ENCODE data around the gene CLCN2.
"Not testable (repeated sequence)": the region's sequence is repeated elsewhere in the genome, so short reads cannot be mapped to it uniquely, and the experiment has no call there.

The CLCN2 gene

DNA sequence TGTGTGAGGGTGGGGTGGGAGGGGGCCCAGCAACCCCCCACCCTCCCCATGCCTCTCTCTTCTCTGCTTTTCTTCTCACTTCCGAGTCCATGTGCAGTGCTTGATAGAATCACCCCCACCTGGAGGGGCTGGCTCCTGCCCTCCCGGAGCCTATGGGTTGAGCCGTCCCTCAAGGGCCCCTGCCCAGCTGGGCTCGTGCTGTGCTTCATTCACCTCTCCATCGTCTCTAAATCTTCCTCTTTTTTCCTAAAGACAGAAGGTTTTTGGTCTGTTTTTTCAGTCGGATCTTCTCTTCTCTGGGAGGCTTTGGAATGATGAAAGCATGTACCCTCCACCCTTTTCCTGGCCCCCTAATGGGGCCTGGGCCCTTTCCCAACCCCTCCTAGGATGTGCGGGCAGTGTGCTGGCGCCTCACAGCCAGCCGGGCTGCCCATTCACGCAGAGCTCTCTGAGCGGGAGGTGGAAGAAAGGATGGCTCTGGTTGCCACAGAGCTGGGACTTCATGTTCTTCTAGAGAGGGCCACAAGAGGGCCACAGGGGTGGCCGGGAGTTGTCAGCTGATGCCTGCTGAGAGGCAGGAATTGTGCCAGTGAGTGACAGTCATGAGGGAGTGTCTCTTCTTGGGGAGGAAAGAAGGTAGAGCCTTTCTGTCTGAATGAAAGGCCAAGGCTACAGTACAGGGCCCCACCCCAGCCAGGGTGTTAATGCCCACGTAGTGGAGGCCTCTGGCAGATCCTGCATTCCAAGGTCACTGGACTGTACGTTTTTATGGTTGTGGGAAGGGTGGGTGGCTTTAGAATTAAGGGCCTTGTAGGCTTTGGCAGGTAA lies 15.9 kb downstream of the CLCN2 start:
- DNase-seq (ENCODE audit: low spot score) (peak; percentile 75), FAIRE-seq (no peak)

- DNase-seq (ENCODE audit: low spot score) (no peak), FAIRE-seq (no peak)
These were observed 16.7 kb downstream of the CLCN2 start for GRCh38 chr3:184344579-184345316.

DNA sequence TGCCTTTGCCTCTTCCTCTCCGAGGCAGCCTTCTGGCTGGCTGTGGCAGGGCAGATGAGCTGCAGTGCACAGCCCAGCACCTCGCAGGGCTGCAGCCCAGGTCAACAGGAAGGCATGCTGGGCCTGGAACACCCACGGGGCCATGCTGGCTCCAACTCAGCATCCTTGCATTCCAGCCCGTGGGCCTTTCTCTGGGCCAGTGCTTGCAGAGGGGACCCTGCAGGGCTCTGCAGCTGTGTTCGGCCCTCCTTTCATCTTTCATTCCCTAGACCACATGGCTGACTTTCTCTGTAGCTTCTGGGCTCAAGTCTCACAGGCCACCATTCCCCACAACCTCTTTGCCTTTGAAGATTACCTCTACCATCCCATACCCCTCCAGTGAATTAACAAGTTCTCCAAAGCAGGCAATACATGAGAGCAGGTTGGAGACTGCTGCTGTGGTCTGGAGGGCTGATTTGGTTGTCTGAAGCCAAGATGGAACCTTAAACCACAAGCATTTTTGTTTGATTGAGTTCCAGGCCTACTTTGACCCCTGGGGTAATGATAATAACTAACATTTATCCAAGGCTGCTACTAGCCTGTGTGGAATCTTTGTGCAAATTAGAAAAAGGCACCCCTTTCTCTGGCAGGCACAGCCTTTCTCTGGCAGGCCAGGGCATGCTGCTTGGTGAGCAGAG lies 18.1 kb downstream of the CLCN2 start:
- FAIRE-seq (no peak), DNase-seq (ENCODE audit: low spot score) (no peak)

DNA sequence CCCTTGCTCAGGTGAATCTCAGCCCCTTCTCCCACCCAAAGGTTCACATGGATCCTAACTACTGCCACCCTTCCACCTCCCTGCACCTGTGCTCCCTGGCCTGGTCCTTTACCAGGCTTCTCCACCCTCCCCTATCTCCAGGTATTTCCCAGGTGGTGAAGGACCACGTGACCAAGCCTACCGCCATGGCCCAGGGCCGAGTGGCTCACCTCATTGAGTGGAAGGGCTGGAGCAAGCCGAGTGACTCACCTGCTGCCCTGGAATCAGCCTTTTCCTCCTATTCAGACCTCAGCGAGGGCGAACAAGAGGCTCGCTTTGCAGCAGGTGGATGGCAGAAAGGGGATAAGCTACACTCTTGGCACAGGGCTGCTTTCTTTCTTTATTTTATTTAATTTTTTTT lies 19.5 kb downstream of the CLCN2 start:
- DNase-seq (ENCODE audit: low spot score), result no peak
- no peak for FAIRE-seq

- FAIRE-seq; DNase-seq (ENCODE audit: low spot score): not testable (repeated sequence)
These were observed 21.8 kb downstream of the CLCN2 start for GRCh38 chr3:184339451-184340135.

DNA sequence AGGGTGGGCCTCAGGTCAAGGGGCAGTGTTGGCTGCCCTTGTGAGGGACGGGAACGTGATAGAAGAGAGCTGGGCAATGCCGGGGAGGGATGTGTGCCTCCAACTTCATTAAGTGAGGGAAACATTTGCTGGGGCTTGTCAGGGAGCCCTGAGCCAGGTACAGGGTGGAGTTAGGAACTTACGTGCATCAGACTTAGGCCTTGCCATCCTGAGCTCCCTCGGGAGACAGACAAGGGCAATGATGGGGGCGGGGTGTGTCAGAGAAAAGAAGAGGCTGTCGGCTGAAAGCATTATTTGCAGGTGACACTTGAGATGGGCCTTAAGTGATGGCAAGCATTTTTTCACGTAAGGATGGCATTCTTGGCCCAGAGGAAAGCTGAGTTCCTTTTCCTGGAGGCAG lies 22.4 kb downstream of the CLCN2 start:
- FAIRE-seq (no peak), DNase-seq (ENCODE audit: low spot score) (no peak)

DNA sequence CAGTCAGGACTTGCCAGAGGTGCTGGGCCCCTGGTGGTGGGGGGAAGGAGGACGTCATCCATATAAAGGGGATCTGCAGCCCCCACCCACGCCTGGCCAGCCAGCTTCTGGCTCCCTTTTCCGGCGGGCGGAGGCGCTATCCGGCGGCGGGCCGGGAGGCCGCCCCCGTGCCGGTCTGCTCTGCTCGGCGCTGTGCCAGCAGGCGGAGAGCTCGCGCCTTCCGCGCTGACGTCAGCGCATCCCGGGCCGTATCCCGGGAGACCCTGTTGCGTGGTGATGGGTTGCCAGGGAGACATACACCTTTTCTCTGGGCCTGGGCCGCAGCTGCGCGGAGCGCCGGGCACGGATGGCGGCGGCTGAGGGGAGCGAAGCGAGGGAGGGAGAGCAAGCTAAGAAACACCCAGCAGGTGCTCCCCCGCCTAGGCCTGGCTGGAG lies 22.9 kb downstream of the CLCN2 start:
- DNase-seq (ENCODE audit: low spot score) (no peak), FAIRE-seq (no peak)

GRCh38 chr3:184337981-184338380 lies 23.4 kb downstream of the CLCN2 start:
- FAIRE-seq, result no peak

DNA sequence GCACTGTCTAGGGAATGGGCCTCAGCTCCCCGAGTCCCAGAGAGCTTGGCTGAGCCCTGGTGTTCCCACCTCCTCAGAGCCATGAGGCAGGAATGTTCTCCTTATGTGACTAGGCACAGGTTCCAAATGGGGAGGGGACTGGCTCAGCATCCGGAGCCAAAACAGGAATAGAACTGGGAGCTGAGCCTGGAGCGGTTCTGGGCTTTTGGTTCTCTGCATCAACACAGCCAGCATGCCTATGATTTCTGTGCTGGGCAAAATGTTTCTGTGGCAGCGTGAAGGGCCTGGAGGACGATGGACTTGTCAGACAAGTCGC lies 24.0 kb downstream of the CLCN2 start, which contains the start of gene FAM131A:
Gene FAM131A (plus strand): TSS at position 202 of the 316 bp plus-strand sequence. CDS start 31 bp downstream, at position 233.
- FAIRE-seq, result no peak
- DNase-seq (ENCODE audit: low spot score), result no peak

More at GRCh38 chr3:184337981-184338380, 23.4 kb downstream of the CLCN2 start:
- DNase-seq (ENCODE audit: low spot score), result no peak

GRCh38 chr3:184336547-184337398 lies 24.6 kb downstream of the CLCN2 start:
- DNase-seq (ENCODE audit: low spot score) (peak; percentile 50), FAIRE-seq (peak; percentile 58)

- DNase-seq (ENCODE audit: low spot score) (peak; percentile 78), FAIRE-seq (peak; percentile 17)
These were observed 25.5 kb downstream of the CLCN2 start for GRCh38 chr3:184335661-184336546.

- FAIRE-seq (no peak), DNase-seq (ENCODE audit: low spot score) (no peak)
These were observed 26.1 kb downstream of the CLCN2 start for GRCh38 chr3:184335291-184335660.

GRCh38 chr3:184334470-184335158 lies 26.8 kb downstream of the CLCN2 start:
- DNase-seq (ENCODE audit: low spot score) (no peak), FAIRE-seq (no peak)

- FAIRE-seq (no peak), DNase-seq (ENCODE audit: low spot score) (no peak)
These were observed 27.7 kb downstream of the CLCN2 start for GRCh38 chr3:184333700-184334099.

GRCh38 chr3:184333190-184333589 lies 28.2 kb downstream of the CLCN2 start:
- FAIRE-seq, result no peak
- DNase-seq (ENCODE audit: low spot score), result no peak

DNA sequence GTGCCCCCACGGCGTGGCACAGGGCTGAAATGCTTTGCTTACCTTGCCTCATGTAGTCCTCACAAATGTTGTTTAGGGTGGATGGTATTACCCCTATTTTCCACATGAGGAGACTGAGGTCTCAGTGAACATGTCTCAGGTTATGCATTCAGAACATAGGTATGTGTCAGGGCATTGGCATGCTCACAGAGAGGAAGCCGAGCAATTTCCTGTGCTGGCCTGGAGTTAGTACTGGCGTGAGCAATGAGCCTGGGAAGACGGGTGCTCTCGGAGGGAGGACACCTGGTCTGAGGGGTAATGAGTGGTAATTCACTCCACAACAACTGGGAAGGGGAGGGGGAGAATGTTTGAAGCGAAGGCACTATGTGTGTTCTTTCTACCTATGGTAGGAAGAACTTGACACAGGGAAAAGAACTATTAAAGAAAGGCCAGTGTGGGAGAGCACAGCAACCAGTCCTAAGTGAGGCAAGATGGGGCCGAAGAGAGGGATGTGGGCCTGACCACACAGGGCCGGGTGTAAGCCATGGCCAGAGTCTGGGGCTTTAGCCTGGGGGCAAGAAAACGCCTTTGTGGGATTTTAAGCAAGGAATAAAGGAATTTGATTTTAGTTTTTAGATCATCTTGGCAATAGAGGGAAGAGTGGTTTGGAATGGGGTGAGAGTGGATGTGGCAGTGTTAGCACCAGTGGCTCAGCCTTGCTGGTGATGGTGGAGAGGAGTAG lies 28.9 kb downstream of the CLCN2 start:
- FAIRE-seq (peak; percentile 13), DNase-seq (ENCODE audit: low spot score) (peak; percentile 51)

GRCh38 chr3:184328516-184328915 lies 32.9 kb downstream of the CLCN2 start:
- FAIRE-seq (no peak), DNase-seq (ENCODE audit: low spot score) (no peak)

GRCh38 chr3:184327171-184327570 lies 34.2 kb downstream of the CLCN2 start:
- DNase-seq (ENCODE audit: low spot score), result no peak
- FAIRE-seq, result no peak
